ENCODE results near the gene TUBA4A.

TUBA4A gene

DNA sequence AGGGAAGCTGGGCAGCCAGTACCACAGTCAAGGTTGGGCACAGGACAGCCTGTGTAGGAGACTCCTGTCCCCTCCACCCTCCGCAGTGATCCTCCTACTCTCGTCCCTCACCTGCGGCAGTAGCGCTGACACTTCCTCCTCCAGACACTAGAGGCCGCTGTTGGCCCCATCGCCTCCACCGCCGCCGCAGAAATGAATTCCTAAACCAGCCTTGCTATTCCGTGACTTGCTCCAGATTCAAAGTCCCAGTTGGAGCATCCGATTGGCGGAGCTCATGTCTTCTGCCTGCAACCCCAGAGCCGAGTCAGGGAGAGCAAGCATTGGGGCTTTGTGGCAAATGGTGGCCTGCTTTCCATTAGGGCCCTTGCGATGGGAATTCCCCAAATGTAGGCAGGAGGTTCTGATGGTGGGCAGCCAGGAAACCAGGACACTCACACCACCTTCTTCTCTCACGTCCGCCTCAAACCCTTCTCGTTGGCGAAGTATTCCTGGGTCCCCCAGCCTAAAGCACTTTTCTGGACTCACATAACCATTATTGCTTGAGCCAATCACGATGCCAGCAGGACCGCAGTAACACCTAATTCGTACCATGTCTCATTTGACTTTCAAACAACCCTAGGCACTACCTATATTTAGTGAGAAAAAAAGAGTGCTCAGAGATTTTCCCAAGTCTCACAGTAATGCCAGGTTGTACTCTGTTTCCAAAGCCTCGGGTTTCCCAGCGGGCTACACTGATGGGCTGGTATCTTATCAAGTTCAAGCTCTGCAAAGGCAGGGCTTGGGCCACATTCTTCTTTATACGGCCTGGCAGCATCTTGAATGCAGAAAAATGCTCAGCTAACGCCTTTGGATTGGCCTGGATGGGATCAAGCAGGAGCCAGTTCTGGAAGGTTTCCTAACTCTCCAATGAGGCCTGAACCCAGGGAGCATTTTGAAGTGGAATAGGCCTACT lies 24.3 kb upstream of the TUBA4A start (continued):
- TF ChIP-seq SCRT1 (tag by site-specific recombination; IDR thresholded peaks at IDR 0.05; ENCODE audit: borderline replicate concordance) (no peak), ZNF341 (tag by site-specific recombination; IDR thresholded peaks at IDR 0.05; ENCODE audit: low read depth) (peak; percentile 60), ZNF366 (tag by site-specific recombination; conservative IDR thresholded peaks at IDR 0.05) (0 out of 2 replicates have a peak, but pooled peaks have one; percentile 17), EGR2 (tag by site-specific recombination; IDR thresholded peaks at IDR 0.05; ENCODE audit: low read depth) (peak; percentile 47; the same call in 1 of the 2 replicates), ZNF335 (tag by site-specific recombination; conservative IDR thresholded peaks at IDR 0.05) (peak; percentile 49)
- TF ChIP-seq, protein P1, sequence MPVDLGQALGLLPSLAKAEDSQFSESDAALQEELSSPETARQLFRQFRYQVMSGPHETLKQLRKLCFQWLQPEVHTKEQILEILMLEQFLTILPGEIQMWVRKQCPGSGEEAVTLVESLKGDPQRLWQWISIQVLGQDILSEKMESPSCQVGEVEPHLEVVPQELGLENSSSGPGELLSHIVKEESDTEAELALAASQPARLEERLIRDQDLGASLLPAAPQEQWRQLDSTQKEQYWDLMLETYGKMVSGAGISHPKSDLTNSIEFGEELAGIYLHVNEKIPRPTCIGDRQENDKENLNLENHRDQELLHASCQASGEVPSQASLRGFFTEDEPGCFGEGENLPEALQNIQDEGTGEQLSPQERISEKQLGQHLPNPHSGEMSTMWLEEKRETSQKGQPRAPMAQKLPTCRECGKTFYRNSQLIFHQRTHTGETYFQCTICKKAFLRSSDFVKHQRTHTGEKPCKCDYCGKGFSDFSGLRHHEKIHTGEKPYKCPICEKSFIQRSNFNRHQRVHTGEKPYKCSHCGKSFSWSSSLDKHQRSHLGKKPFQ (tag by site-specific recombination; IDR thresholded peaks at IDR 0.05), result no peak
- TF ChIP-seq, protein P2, sequence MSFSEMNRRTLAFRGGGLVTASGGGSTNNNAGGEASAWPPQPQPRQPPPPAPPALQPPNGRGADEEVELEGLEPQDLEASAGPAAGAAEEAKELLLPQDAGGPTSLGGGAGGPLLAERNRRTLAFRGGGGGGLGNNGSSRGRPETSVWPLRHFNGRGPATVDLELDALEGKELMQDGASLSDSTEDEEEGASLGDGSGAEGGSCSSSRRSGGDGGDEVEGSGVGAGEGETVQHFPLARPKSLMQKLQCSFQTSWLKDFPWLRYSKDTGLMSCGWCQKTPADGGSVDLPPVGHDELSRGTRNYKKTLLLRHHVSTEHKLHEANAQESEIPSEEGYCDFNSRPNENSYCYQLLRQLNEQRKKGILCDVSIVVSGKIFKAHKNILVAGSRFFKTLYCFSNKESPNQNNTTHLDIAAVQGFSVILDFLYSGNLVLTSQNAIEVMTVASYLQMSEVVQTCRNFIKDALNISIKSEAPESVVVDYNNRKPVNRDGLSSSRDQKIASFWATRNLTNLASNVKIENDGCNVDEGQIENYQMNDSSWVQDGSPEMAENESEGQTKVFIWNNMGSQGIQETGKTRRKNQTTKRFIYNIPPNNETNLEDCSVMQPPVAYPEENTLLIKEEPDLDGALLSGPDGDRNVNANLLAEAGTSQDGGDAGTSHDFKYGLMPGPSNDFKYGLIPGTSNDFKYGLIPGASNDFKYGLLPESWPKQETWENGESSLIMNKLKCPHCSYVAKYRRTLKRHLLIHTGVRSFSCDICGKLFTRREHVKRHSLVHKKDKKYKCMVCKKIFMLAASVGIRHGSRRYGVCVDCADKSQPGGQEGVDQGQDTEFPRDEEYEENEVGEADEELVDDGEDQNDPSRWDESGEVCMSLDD (tag by site-specific recombination; IDR thresholded peaks at IDR 0.05), result no peak

DNA sequence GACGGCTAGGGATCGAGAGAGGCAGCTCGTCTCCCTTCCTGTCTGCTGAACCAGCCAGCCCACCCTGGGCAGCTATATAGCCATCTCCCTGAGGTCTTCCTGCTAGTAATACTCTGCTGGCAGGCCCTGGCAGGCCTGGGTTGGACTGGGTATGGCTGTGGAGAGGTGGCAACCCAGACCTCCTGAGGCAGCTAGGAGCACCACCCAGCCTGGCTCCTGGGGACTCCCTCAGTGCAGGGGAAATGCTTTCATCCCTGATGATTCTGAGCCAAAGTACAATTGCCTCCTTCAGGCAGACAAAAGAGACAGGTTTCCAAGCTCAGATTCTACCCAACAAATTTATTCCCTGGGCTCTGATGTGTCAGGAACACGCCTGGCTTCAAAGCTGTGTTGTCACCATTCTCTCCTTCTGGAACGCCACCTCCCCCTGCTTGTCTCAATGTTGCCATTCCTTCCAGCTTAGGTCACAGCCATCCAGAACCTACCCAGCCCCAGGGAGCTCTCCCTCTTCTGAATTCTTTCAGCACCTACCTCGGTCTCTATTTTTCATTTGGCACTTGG lies 20.7 kb upstream of the TUBA4A start:
- H3K27ac ChIP-seq (ENCODE audit: extremely low read depth, low read depth, low read length), result no peak overlapping the region
- no peaks in the 10 kb centered on the region for H3K36me3 ChIP-seq (ENCODE audit: control insufficient read depth in 2 of 2, insufficient read depth in 1 of 2, low read length in 2 of 2)
- ChIA-PET CTCF (interaction anchor here (0.6 to 15.0 kb wide), 8 partner anchors 9 to 323 kb away, joined by 3 to 297 read pairs (median 4); partner anchors contain the start of genes STK11IP and TUBA4B), POLR2A (interaction anchor here (0.8 to 1.5 kb wide), 9 partner anchors 11 to 67 kb away, joined by 3 to 13 read pairs (median 5); partner anchors contain the start of genes ANKZF1, ATG9A, GLB1L and STK16)
- peaks cover 6% of the 10 kb centered on the region for H3K4me1 ChIP-seq (ENCODE audit: control insufficient read depth, insufficient read depth, low read length)
- peak; percentile 78 for TF ChIP-seq ZNF341 (tag by site-specific recombination; IDR thresholded peaks at IDR 0.05; ENCODE audit: low read depth)
- TF ChIP-seq ZNF629 (tag by site-specific recombination; IDR thresholded peaks at IDR 0.05), result peak; percentile 54
- TF ChIP-seq GLIS1 (tag by site-specific recombination; IDR thresholded peaks at IDR 0.05), result peak; percentile 74
- 0 out of 2 replicates have a peak, but pooled peaks have one; percentile 6 for TF ChIP-seq ZIC2 (tag by site-specific recombination; IDR thresholded peaks at IDR 0.05)
- 0 out of 2 replicates have a peak, but pooled peaks have one; percentile 37 for TF ChIP-seq ZBTB48 (tag by site-specific recombination; IDR thresholded peaks at IDR 0.05)
- TF ChIP-seq GLIS2 (tag by site-specific recombination; IDR thresholded peaks at IDR 0.05), result peak; percentile 35; the same call in 1 of the 2 replicates
- TF ChIP-seq ZNF133 (tag by site-specific recombination; IDR thresholded peaks at IDR 0.05), result no peak
- TF ChIP-seq EGR2 (tag by site-specific recombination; IDR thresholded peaks at IDR 0.05; ENCODE audit: low read depth), result no peak
- peak; percentile 74; the same call in 1 of the 2 replicates for TF ChIP-seq ZNF600 (tag by site-specific recombination; IDR thresholded peaks at IDR 0.05)
- no peak for TF ChIP-seq ZNF610 (tag by site-specific recombination; IDR thresholded peaks at IDR 0.05; ENCODE audit: borderline replicate concordance)
- TF ChIP-seq, protein P3, sequence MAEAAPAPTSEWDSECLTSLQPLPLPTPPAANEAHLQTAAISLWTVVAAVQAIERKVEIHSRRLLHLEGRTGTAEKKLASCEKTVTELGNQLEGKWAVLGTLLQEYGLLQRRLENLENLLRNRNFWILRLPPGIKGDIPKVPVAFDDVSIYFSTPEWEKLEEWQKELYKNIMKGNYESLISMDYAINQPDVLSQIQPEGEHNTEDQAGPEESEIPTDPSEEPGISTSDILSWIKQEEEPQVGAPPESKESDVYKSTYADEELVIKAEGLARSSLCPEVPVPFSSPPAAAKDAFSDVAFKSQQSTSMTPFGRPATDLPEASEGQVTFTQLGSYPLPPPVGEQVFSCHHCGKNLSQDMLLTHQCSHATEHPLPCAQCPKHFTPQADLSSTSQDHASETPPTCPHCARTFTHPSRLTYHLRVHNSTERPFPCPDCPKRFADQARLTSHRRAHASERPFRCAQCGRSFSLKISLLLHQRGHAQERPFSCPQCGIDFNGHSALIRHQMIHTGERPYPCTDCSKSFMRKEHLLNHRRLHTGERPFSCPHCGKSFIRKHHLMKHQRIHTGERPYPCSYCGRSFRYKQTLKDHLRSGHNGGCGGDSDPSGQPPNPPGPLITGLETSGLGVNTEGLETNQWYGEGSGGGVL (tag by site-specific recombination; IDR thresholded peaks at IDR 0.05), result peak; percentile 66
- TF ChIP-seq ZNF423 (tag by site-specific recombination; IDR thresholded peaks at IDR 0.05), result no peak
- peak; percentile 58 for TF ChIP-seq ZNF335 (tag by site-specific recombination; conservative IDR thresholded peaks at IDR 0.05)
- 0 out of 2 replicates have a peak, but pooled peaks have one; percentile 39 for TF ChIP-seq ZNF366 (tag by site-specific recombination; conservative IDR thresholded peaks at IDR 0.05)
- TF ChIP-seq, protein P4, sequence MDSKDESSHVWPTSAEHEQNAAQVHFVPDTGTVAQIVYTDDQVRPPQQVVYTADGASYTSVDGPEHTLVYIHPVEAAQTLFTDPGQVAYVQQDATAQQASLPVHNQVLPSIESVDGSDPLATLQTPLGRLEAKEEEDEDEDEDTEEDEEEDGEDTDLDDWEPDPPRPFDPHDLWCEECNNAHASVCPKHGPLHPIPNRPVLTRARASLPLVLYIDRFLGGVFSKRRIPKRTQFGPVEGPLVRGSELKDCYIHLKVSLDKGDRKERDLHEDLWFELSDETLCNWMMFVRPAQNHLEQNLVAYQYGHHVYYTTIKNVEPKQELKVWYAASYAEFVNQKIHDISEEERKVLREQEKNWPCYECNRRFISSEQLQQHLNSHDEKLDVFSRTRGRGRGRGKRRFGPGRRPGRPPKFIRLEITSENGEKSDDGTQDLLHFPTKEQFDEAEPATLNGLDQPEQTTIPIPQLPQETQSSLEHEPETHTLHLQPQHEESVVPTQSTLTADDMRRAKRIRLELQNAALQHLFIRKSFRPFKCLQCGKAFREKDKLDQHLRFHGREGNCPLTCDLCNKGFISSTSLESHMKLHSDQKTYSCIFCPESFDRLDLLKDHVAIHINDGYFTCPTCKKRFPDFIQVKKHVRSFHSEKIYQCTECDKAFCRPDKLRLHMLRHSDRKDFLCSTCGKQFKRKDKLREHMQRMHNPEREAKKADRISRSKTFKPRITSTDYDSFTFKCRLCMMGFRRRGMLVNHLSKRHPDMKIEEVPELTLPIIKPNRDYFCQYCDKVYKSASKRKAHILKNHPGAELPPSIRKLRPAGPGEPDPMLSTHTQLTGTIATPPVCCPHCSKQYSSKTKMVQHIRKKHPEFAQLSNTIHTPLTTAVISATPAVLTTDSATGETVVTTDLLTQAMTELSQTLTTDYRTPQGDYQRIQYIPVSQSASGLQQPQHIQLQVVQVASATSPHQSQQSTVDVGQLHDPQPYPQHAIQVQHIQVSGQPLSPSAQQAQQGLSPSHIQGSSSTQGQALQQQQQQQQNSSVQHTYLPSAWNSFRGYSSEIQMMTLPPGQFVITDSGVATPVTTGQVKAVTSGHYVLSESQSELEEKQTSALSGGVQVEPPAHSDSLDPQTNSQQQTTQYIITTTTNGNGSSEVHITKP (tag by site-specific recombination; IDR thresholded peaks at IDR 0.05), result peak; percentile 46; the same call in 1 of the 2 replicates
- H3K4me3 ChIP-seq (ENCODE audit: low read depth, low read length), result no peak overlapping the region
- H3K9me3 ChIP-seq (ENCODE audit: control insufficient read depth, insufficient read depth, low read depth, low read length), result no peaks in the 10 kb centered on the region
